GM18907 (cell line): ENCODE data around the gene TTLL5.
"Not testable (repeated sequence)": the region's sequence is repeated elsewhere in the genome, so short reads cannot be mapped to it uniquely, and the experiment has no call there.

Experiments used
- ATAC-seq: cut with Tn5 transposase; IDR thresholded peaks from one replicate; pipeline ENCODE4 v1.9.1; 2021; ENCODE audit warnings: mild to moderate bottlenecking, moderate library complexity; ENCODE audit not compliant: unreplicated experiment

Gene TTLL5

DNA sequence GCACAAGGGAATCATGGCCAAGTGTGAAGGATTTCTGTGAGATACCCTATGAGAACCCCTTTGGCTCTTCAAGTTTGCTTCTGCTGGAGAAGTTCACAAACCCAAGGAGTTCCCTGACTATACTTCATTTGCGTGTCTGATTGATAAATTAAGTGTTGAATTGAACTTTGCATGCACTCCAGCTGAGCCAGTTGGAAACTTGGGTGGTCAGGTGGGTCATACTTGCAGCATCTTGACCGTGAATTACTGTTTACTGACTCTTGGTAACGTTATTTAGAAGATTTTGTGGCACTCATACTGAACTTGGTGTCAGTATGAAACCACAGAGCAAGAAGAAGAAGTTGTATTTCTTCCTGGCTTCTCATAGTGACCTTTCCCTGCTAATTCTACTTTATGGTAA, 243.3 kb downstream of the TTLL5 start:
- no peak for ATAC-seq

DNA sequence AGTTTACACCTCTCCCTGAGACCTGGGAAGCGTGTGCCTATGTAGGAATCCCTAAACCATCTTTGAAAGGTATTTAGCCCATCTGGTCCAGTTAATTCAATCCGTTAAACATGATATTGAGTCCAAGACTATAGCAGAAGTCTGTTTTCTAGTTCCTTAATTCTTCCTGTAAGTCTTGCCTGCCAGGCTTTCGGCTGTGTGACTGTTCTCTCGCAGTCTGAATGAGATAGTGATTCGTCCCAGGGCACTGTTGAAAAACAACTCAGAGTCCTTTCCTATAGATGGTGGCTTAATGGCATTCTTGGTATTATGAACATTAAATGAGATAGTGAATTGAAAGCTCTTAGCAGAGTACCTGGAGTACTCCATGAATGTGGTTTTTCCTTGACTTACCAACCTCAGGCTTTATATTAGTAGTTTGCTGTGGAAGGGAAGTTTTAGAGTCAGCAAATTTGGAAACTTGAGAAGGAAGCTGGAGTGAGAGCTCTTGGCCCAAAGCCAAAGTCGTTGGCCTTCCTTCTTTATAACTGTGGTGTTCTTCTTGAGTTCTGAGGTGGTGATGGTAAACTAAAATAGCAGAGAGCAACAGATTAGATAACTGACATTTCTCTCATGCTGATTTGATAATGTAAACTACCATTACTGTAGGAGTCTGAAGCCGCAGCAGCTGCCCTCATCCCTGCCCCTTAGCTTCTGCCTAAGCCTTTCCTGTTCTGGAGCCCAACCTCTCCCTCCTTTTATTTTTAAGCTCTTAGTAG, 244.3 kb downstream of the TTLL5 start:
- no peak for ATAC-seq

- no peak for ATAC-seq
These were observed 245.2 kb downstream of the TTLL5 start for GRCh38 chr14:75906228-75906627.

DNA sequence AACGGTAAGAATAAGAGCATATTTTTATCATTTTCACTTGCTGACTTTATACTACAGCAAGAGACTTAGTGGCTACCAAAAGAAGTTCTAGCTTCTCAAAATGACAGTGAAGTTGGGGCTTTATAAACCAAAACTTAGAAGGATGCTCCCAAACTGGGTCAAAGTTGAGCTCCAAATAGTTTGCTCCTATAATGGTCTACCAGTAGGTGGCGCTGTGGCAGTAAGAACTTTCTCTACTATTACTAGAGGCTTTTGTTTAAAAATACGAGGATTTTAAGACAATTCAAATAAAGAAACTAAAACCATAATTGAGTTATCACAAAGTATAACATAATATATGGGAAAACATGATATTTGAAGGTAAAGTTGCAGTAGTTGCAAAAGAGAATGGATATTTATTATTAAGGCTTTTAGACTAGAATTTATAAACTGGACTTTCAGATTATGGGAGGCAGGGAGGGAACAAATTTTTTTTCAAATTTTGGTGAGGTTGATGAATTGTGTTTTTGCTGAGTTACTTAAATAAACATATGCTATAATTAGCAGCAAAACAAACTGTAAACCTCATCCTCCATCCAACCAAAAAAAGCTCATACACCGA, 245.7 kb downstream of the TTLL5 start:
- no peak for ATAC-seq

- no peak for ATAC-seq
These were observed 246.8 kb downstream of the TTLL5 start for GRCh38 chr14:75907756-75908359.

GRCh38 chr14:75909630-75910029, 248.6 kb downstream of the TTLL5 start:
- no peak for ATAC-seq

GRCh38 chr14:75910048-75910447, 249.0 kb downstream of the TTLL5 start:
- no peak for ATAC-seq

DNA sequence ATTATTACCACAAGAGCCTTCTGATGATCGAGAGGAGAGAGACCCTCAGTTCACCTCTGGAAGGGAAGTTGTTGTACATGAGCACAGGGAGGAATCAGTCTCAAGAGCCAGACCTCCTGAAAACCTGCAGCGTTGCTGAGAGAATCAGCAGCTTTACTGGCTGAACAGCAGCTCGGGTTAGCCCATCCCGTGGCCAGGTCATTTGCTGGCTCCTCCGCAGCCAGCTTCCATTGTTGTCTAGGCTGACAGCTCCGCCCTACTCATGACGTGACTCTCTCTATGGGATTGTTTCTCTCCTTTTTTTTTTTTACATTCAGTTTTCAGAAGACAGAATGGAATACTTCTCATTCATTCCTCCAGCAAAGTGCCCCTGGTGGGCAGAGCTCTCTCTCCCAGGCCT, 250.8 kb downstream of the TTLL5 start:
- ATAC-seq, result no peak

DNA sequence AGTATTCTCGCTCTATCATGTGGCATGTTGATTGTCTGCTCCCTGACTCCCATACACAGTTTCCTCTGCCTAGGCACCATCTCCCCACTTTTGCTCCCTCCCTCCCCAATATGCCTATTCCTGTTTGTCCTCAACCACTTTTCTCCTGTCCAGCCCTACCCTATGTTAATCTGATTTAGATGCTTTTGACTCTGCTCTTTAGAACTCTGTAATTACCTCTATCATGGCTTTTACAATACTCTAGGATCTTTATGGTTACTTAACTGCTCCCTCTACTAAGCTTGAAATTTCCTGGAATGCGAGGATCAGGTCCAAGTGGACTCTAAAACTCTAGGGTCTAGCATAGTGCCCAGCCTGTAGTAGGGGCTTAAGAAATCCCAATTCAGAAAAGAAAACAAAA, 252.1 kb downstream of the TTLL5 start:
- no peak for ATAC-seq

- ATAC-seq, result no peak
These were observed 254.0 kb downstream of the TTLL5 start for GRCh38 chr14:75915045-75915444.

GRCh38 chr14:75917322-75917945, 256.4 kb downstream of the TTLL5 start:
- ATAC-seq, result no peak

DNA sequence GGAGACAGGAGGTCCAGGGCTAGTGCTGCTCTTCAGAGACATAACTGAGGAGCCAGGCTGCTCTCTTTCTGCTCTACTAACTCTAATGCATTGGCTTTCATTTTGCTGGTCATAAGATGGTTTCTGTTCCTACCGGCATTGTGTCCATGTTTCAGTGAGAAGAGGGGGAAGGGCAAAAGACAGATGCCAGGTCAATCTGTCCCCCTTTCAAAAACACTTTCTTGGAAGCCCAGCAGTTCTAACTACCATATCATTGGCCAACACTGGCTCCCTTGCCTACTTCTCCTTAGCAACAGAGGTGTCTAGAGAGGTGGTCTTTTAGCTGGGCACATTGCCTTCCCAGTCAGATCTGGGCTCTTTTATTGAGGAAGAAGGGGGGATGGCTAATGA, 256.9 kb downstream of the TTLL5 start:
- no peak for ATAC-seq

GRCh38 chr14:75920421-75920820, 259.4 kb downstream of the TTLL5 start:
- ATAC-seq, result not testable (repeated sequence)

DNA sequence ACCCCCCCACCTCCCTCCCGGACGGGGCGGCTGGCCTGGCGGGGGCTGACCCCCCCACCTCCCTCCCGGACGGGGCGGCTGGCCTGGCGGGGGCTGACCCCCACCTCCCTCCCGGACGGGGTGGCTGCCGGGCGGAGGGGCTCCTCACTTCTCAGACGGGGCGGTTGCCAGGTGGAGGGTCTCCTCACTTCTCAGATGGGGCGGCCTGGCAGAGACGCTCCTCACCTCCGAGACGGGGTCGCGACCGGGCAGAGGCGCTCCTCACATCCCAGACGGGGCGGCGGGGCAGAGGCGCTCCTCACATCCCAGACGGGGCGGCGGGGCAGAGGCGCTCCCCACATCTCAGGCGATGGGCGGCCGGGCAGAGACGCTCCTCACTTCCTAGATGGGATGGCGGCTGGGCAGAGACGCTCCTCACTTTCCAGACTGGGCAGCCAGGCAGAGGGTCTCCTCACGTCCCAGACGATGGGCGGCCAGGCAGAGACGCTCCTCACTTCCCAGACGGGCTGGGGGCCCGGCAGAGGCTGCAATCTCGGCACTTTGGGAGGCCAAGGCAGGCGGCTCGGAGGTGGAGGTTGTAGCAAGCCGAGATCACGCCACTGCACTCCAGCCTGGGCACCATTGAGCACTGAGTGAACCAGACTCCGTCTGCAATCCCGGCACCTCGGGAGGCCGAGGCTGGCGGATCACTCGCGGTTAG, 264.2 kb downstream of the TTLL5 start:
- not testable (repeated sequence) for ATAC-seq

GRCh38 chr14:75926431-75927115, 265.5 kb downstream of the TTLL5 start:
- ATAC-seq, result no peak

GRCh38 chr14:75927564-75928087, 266.6 kb downstream of the TTLL5 start:
- no peak for ATAC-seq

DNA sequence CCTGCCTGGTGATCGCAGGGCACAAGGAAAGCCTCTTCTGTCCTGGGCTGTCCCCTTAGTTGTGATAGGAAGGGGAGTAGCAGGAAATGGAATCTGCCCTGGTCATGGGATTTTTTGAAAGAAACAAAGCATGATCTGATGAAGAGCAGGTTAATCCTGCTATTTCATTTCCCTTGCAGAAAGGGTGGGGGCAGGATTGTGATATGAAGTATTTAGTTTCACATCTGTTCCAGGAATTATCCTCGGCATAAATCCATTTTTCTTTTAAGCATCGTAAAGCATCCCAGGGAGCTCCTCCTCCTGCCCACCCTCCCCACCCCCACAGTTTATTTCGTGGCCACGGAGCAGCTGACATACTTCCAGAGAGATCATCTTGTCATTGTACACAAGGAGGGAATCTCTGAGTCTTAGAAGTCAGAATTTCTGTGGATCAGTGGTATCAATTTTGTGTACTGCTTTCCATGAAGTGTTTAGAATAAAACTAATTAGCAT, 267.7 kb downstream of the TTLL5 start:
- no peak for ATAC-seq

- no peak for ATAC-seq
These were observed 272.8 kb downstream of the TTLL5 start for GRCh38 chr14:75933712-75934296.

- no peak for ATAC-seq
These were observed 274.1 kb downstream of the TTLL5 start for GRCh38 chr14:75934998-75935628.
